WTC11 (cell line): ENCODE results near the gene C1QTNF8. TPM values are rescaled to one million over a fixed set of nuclear protein-coding genes. Genes with fewer than 3 reads are reported as not detected.

Source experiments
- ATAC-seq: fragments of 200-7000 bp; cut with Tn5 transposase; 2 replicates; pipeline ENCODE4 v1.10.0; 2021; ENCODE audit warnings: mild to moderate bottlenecking, moderate library complexity
- CTCF ChIA-PET: fragments of 300-600 bp; sonication (Branson Sonifier 250); formaldehyde crosslinking; loops from one replicate; lab custom pipeline; 2021; ENCODE audit warnings: antibody characterized with exemption; lab: Charles Lee
- POLR2A ChIA-PET: fragments of 350-600 bp; sonication (Branson Sonifier 250); formaldehyde crosslinking; loops from one replicate; lab custom pipeline; 2021; ENCODE audit warnings: antibody characterized with exemption; lab: Charles Lee
- DNase-seq: peaks from one replicate; pipeline ENCODE4 v3.0.0; 2021; ENCODE audit warnings: low spot score
- H3K27ac Mint-ChIP-seq: 2 replicates; pipeline ENCODE4 v1.8.0; 2021; ENCODE audit warnings: mixed read lengths
- H3K27me3 Mint-ChIP-seq: 2 replicates; pipeline ENCODE4 v1.8.0; 2021; ENCODE audit warnings: low read depth, mild to moderate bottlenecking, moderate library complexity, mixed read lengths
- H3K36me3 Mint-ChIP-seq: 2 replicates; pipeline ENCODE4 v1.8.0; 2021; ENCODE audit warnings: mixed read lengths
- H3K4me1 Mint-ChIP-seq: 2 replicates; pipeline ENCODE4 v1.8.0; 2022; ENCODE audit warnings: mixed read lengths
- H3K4me3 Mint-ChIP-seq: 2 replicates; pipeline ENCODE4 v1.8.0; 2021; ENCODE audit warnings: mild to moderate bottlenecking, moderate library complexity, mixed read lengths
- H3K9me3 Mint-ChIP-seq: 2 replicates; pipeline ENCODE4 v1.8.0; 2021; ENCODE audit warnings: mixed read lengths
- CREM ChIP-seq: sonication (generic); formaldehyde crosslinking; IDR thresholded peaks from 2 replicates; pipeline ENCODE4 v1.8.1; 2022; ENCODE audit warnings: mild to moderate bottlenecking, missing genetic modification reagents, moderate library complexity
- NR2C2 ChIP-seq: sonication (generic); formaldehyde crosslinking; IDR thresholded peaks from 2 replicates; pipeline ENCODE4 v1.8.0; 2022; ENCODE audit warnings: mild to moderate bottlenecking, missing genetic modification reagents
- NR3C1 ChIP-seq: sonication (generic); formaldehyde crosslinking; conservative IDR thresholded peaks from 2 replicates; pipeline ENCODE4 v1.8.1; 2023; ENCODE audit warnings: low read depth, mild to moderate bottlenecking, missing genetic modification reagents
- OVOL2 ChIP-seq: fragments of 250-450 bp; sonication (Bioruptor Pico); IDR thresholded peaks from 2 replicates; pipeline ENCODE4 v1.9.0; 2021; ENCODE audit warnings: mild to moderate bottlenecking, borderline replicate concordance
- SP1 ChIP-seq: sonication (generic); formaldehyde crosslinking; conservative IDR thresholded peaks from 2 replicates; pipeline ENCODE4 v1.8.1; 2022; ENCODE audit warnings: missing genetic modification reagents
- TCF7 ChIP-seq: sonication (generic); formaldehyde crosslinking; IDR thresholded peaks from 2 replicates; pipeline ENCODE4 v1.8.0; 2022; ENCODE audit warnings: mild to moderate bottlenecking, low read depth, missing genetic modification reagents, moderate library complexity
- ZNF121 ChIP-seq: sonication (generic); formaldehyde crosslinking; IDR thresholded peaks from 2 replicates; pipeline ENCODE4 v1.8.0; 2023; ENCODE audit warnings: missing genetic modification reagents
- ZNF138 ChIP-seq: sonication (generic); formaldehyde crosslinking; conservative IDR thresholded peaks from 2 replicates; pipeline ENCODE4 v1.8.1; 2022; ENCODE audit warnings: mild to moderate bottlenecking, moderate library complexity, missing genetic modification reagents
- ZNF232 ChIP-seq: sonication (generic); formaldehyde crosslinking; IDR thresholded peaks from 2 replicates; pipeline ENCODE4 v1.8.0; 2022; ENCODE audit warnings: mild to moderate bottlenecking, missing genetic modification reagents
- total RNA-seq: library from RNA; stranded (reverse); gene quantifications from 3 replicates; pipeline ENCODE4 v1.2.3, GENCODE V29; 2021
- TF ChIP-seq, protein P1 (sequence below): sonication (generic); formaldehyde crosslinking; IDR thresholded peaks from 2 replicates; pipeline ENCODE4 v1.8.1; 2022; ENCODE audit warnings: mild to moderate bottlenecking, moderate library complexity, missing genetic modification reagents
- TF ChIP-seq, protein P2 (sequence below): sonication (generic); formaldehyde crosslinking; IDR thresholded peaks from 2 replicates; pipeline ENCODE4 v1.8.0; 2022; ENCODE audit warnings: mild to moderate bottlenecking, missing genetic modification reagents
- TF ChIP-seq, protein P3 (sequence below): sonication (generic); formaldehyde crosslinking; IDR thresholded peaks from 2 replicates; pipeline ENCODE4 v1.8.0; 2022; ENCODE audit warnings: mild to moderate bottlenecking, missing genetic modification reagents
- TF ChIP-seq, protein P4 (sequence below): fragments of 200-600 bp; IDR thresholded peaks from 2 replicates; pipeline ENCODE4 v1.8.0; 2022; ENCODE audit warnings: antibody characterized with exemption
- TF ChIP-seq, protein P5 (sequence below): fragments of 250-450 bp; sonication (Bioruptor Pico); conservative IDR thresholded peaks from 2 replicates; pipeline ENCODE4 v1.9.0; 2021; ENCODE audit warnings: mild to moderate bottlenecking
- TF ChIP-seq, protein P6 (sequence below): sonication (generic); formaldehyde crosslinking; IDR thresholded peaks from 2 replicates; pipeline ENCODE4 v1.8.1; 2023; ENCODE audit warnings: mild to moderate bottlenecking, missing genetic modification reagents, moderate library complexity

The C1QTNF8 gene
- total RNA-seq, 1 experiment from 2014 or later = 0.13 TPM

DNA sequence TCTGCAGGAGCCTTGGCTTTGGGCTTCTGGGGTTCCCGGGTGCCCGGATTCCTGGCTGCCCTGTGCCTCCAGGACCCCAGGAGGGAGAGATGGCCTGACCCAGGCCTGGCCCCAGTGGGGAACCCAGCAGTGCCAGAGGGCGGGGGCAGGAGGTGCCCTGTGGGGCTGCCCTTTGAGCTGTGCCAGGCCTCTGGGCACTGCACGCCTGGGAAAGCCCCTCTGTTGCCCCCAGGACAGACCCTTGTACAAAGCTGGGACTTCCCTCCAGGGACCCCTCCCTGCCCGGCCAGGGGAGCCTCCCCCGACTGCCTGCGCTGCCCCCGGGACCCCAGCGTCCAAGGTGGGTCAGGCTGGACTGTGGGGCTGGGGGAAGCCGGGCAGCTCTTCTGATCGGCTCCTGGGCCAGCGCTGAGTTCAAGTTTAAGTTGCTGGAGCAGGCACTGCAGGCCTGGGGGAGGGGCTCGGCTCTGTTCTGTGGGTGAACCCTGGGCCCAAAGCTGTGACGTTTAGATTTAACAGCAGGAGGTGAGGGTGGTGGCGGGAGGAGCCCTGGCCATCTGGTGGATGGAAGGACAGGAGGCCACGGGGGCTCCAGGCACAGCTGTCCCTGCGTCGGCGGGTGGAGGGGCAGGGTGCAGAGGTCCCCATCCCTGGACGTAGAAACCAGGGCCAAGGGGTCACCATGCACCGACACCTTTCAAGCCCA lies 27.6 kb upstream of the C1QTNF8 start:
- no peak for DNase-seq
- CTCF ChIA-PET = interaction anchor here (0.7 kb wide), 1 partner anchor 18 kb away, joined by 3 read pairs; no protein-coding TSS in a partner anchor
- POLR2A ChIA-PET = no interaction called here
- H3K4me1 Mint-ChIP-seq = no peaks in the 10 kb centered on the region
- H3K27me3 Mint-ChIP-seq = no peaks in the 10 kb centered on the region
- ATAC-seq = no peak
- no peaks in the 10 kb centered on the region for H3K9me3 Mint-ChIP-seq
- H3K36me3 Mint-ChIP-seq = no peaks in the 10 kb centered on the region
- TF ChIP-seq TCF7 (CRISPR knock-in tag) = no peak
- TF ChIP-seq, protein P1, sequence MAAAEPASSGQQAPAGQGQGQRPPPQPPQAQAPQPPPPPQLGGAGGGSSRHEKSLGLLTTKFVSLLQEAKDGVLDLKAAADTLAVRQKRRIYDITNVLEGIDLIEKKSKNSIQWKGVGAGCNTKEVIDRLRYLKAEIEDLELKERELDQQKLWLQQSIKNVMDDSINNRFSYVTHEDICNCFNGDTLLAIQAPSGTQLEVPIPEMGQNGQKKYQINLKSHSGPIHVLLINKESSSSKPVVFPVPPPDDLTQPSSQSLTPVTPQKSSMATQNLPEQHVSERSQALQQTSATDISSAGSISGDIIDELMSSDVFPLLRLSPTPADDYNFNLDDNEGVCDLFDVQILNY (CRISPR knock-in tag) = no peak
- TF ChIP-seq, protein P2, sequence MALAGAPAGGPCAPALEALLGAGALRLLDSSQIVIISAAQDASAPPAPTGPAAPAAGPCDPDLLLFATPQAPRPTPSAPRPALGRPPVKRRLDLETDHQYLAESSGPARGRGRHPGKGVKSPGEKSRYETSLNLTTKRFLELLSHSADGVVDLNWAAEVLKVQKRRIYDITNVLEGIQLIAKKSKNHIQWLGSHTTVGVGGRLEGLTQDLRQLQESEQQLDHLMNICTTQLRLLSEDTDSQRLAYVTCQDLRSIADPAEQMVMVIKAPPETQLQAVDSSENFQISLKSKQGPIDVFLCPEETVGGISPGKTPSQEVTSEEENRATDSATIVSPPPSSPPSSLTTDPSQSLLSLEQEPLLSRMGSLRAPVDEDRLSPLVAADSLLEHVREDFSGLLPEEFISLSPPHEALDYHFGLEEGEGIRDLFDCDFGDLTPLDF (CRISPR knock-in tag) = no peak
- TF ChIP-seq, protein P3, sequence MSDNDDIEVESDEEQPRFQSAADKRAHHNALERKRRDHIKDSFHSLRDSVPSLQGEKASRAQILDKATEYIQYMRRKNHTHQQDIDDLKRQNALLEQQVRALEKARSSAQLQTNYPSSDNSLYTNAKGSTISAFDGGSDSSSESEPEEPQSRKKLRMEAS = no peak
- TF ChIP-seq ZNF138 = no peak
- TF ChIP-seq OVOL2 (CRISPR knock-in tag) = no peak
- no peak for TF ChIP-seq ZNF121
- TF ChIP-seq, protein P4, sequence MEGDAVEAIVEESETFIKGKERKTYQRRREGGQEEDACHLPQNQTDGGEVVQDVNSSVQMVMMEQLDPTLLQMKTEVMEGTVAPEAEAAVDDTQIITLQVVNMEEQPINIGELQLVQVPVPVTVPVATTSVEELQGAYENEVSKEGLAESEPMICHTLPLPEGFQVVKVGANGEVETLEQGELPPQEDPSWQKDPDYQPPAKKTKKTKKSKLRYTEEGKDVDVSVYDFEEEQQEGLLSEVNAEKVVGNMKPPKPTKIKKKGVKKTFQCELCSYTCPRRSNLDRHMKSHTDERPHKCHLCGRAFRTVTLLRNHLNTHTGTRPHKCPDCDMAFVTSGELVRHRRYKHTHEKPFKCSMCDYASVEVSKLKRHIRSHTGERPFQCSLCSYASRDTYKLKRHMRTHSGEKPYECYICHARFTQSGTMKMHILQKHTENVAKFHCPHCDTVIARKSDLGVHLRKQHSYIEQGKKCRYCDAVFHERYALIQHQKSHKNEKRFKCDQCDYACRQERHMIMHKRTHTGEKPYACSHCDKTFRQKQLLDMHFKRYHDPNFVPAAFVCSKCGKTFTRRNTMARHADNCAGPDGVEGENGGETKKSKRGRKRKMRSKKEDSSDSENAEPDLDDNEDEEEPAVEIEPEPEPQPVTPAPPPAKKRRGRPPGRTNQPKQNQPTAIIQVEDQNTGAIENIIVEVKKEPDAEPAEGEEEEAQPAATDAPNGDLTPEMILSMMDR = no peak
- no peak for TF ChIP-seq NR3C1 (CRISPR knock-in tag)
- no peak for TF ChIP-seq ZNF232 (CRISPR knock-in tag)
- TF ChIP-seq NR2C2 (CRISPR knock-in tag) = no peak
- H3K4me3 Mint-ChIP-seq = no peak overlapping the region
- H3K27ac Mint-ChIP-seq = no peak overlapping the region

DNA sequence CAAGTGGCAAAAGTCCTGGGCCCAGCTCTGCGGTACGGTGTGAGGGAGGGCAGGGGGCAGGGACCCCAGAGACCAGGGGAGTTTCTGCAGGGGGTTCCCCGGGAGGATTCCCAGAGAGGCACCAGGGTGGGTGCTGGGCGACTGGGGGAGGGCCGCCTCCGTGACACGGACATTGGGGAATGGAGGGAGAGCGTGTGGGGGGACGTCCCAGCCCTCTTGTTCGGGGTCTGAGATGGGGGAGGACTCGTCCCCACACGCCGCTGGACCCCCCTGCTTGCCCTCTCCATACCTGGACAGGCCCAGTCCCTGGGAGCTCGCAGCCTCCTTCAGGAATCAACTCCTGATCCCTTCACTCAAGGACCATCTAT lies 26.3 kb upstream of the C1QTNF8 start:
- DNase-seq (no peak), ATAC-seq (no peak)
- Mint-ChIP-seq H3K27me3 (no peaks in the 10 kb centered on the region), H3K36me3 (no peaks in the 10 kb centered on the region), H3K27ac (no peak overlapping the region), H3K9me3 (no peaks in the 10 kb centered on the region), H3K4me1 (no peaks in the 10 kb centered on the region), H3K4me3 (no peak overlapping the region)
- ChIA-PET CTCF (interaction anchor here (1.3 kb wide), 1 partner anchor 19 kb away, joined by 4 read pairs; no protein-coding TSS in a partner anchor), POLR2A (no interaction called here)
- TF ChIP-seq, protein P5, sequence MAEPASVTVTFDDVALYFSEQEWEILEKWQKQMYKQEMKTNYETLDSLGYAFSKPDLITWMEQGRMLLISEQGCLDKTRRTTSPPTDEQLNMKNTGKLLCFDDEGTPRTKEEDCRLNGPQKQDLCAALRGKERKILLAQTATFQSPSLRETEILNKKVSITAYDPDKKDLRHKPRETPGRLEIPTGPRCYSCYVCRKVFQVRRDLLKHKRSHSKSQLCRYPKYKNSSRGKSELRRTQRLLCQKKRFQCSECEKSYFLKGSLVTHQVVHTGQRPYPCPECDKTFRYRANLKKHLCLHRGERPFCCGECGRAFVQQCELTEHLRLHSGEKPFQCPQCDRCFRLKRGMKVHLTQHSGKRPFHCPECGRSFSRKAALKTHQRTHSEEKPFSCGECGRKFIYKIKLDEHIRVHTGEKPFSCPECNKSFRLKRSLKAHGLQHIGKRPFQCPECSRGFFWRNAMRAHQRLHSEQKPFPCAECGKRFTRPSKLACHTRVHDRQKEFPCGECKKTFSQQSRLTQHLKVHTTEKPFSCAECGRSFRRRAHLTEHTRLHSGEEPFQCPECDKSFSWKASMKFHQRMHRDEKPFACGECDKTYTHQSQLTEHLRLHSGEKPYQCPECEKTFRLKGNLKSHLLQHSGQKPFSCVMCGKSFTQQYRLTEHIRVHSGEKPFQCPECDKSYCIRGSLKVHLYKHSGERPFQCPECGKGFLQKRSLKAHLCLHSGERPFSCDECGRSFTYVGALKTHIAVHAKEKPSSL (CRISPR knock-in tag) = no peak
- no peak for TF ChIP-seq ZNF121
- TF ChIP-seq CREM (CRISPR knock-in tag) = no peak
- TF ChIP-seq, protein P6, sequence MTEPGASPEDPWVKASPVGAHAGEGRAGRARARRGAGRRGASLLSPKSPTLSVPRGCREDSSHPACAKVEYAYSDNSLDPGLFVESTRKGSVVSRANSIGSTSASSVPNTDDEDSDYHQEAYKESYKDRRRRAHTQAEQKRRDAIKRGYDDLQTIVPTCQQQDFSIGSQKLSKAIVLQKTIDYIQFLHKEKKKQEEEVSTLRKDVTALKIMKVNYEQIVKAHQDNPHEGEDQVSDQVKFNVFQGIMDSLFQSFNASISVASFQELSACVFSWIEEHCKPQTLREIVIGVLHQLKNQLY (CRISPR knock-in tag) = no peak
- TF ChIP-seq SP1 (CRISPR knock-in tag) = no peak
